HG03354 (cell line): ENCODE measurements around the gene GJA9.
"Not testable (repeated sequence)": the region's sequence is repeated elsewhere in the genome, so short reads cannot be mapped to it uniquely, and the experiment has no call there.

ENCODE experiments used
- ATAC-seq: cut with Tn5 transposase; IDR thresholded peaks from one replicate; pipeline ENCODE4 v1.9.1; 2021; ENCODE audit warnings: mild to moderate bottlenecking; ENCODE audit not compliant: unreplicated experiment, poor library complexity, severe bottlenecking

The GJA9 gene

DNA sequence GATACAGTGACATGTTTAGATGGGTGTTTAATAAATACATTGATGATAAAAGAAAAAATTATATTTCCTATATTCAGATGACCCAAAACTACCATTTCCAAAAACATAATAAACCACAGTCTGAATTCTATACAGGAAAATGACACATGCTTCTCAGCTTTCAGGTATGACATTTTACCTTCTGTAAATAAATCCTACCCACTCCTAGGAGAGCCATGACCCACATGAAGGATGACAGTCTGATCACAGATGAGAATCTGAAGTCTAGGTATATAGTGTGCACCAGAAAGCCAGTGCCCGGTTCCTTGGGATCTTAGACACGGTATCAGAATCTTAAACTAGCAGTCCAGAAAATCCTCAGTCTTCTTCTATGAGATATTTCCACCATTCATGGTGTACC lies 3.7 kb upstream of the GJA9 start:
- no peak for ATAC-seq

DNA sequence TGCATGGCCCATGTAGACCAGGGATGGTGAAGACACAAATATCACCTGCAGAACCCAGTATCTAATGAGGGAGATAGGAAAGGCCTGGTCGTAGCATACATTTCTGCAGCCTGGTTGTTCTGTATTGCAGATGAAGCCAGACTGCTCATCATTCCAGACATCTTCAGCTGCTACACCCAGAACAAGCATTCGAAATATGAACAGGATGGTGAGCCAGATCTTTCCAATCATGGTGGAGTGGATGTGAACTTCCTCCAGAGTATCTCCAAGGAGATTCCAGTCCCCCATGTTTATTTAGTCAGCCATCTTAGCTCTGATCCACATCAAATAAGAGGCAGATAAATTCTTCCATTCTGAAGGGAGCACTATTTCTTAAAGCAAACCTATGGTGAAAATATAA lies 5.6 kb downstream of the GJA9 start:
- no peak for ATAC-seq

DNA sequence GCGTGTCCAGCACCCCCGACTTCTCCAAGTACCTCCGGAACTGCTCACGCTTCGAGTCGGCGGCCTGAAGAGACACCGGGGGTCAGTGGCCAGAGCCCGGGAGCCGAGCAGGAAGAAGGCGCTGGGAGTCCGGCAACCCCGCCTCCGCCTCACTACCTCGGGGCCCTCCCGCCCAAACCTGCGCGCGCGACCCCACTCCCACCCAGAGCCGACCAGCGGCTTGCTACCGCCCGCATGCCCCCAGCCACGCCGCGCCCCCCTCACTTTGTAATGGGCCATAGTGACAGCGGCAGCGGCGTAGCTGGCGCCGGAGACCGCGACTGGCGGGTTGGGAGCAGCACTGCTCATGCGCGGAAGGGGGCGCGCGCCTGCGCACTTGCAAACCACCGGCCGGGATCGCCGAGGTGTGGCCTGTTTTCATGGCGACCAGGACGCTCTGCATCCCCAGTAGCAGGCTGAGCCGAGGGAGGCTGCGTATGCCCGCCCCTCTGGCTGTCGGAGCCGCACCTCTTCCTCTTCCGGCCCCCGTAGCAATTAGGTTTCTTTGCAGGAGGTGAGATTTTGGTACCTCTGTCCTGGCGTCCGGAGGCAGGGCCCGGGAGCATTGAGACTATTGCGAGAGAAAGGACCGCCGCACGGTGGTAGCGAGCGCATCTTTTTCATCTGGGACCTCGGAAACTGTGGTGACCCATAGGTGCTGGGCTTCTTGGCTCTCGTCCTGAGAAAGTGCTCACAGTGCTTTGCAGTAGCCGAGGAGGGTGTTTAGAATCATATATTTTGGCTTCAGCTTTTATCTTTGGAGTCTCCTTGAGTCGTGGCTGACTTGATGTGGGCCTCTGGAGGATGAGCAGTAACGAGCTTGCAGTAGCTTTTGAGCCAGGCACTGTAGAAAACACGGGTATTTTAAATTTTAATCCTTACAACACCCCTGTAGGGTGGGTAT lies 8.1 kb downstream of the GJA9 start, which contains the start of gene MYCBP:
Gene MYCBP, minus strand, starts transcription at position 322 of the 943 bp plus-strand sequence. Its CDS starts 43 bp downstream, at position 279.
- ATAC-seq, result peak; percentile 97

DNA sequence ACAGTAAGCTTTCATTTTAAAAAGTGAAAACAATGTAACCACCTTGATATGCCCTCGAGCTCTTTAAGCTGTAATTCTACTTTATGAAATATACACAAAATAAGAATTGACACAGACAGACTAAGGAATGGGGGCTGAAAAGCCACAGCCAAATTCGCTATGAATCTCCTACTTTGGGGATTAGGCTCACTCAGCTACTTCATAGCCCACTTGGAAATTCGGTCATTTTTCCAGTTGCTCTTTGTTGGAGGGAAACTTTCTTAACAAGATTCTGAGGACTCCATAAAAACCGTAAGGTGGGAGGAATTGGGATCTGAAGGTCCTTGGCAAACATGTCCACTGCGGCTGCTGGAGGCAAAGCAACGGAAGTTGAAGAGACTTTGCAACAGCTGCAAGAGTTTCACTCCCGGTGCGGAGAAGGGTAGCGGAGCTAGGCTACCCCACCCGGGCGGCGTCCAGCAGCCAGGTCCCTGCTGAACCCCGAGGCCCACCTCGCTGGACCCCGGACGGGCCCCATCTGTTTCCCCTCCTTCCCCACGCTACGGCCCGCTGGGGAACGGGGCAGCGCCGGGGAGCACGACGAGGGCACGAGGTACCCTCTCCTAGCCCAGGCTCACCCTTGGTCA lies 8.9 kb downstream of the GJA9 start:
- peak; percentile 30 for ATAC-seq

DNA sequence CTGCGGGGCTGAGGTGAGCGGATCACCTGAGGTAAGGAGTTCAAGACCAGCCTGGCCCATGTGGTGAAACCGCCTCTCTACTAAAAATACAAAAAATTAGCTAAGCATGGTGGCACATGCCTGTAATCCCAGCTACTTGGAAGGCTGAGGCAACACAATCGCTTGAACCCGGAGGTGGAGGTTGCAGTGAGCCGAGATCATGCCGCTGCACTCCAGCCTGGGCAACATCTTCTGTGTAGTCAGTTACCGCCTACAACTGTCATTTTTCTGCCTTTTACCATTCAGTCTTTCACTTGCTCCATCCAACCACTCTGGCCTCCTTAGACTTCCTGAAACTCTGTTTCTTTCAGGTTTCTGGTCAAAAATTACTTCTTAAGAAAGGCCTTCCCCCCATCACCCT lies 10.4 kb downstream of the GJA9 start:
- no peak for ATAC-seq

DNA sequence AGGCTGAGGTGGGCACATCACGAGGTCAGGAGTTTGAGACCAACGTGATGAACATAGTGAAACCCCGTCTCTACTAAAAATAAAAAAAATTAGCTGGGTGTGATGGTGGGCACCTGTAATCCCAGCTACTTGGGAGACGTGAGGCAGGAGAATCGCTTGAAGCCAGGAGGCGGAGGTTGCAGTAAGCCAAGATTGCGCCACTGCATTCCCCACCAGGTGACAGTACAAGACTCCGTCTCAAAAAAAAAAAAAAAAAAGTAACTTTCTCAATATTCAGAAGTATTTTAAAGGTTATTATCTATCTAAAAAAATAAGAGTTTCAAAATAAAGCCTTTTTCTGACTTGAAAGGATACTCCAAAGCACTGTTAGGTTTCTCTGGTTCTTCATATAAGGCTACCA lies 14.2 kb downstream of the GJA9 start:
- no peak for ATAC-seq

DNA sequence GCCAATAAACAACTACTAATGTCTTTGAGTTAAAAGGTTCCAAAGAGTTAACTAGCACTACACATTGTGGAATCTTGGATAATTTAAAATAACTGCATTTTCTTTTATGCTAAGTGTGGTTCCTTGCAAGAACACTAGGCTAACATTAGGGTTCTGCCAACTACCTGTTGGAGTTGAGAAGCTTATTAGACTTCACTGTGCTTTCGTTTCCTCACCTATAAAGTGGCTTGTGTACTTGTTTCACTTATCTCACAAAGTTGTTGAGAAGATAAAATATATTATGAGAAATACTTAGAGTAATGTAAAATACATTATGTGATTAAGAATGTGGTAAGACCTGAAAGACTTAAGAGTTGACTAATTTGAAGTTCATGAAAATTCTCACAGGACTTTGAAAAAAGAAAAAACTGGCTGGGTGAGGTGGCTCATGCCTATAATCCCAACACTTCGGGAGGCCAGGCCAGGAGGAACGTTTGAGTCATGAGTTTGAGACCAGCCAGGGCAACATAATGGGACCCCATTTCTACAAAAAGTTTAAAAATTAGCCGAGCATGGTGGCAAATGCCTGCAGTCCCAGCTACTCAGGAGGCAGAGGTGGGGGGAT lies 16.2 kb downstream of the GJA9 start:
- ATAC-seq, result no peak

DNA sequence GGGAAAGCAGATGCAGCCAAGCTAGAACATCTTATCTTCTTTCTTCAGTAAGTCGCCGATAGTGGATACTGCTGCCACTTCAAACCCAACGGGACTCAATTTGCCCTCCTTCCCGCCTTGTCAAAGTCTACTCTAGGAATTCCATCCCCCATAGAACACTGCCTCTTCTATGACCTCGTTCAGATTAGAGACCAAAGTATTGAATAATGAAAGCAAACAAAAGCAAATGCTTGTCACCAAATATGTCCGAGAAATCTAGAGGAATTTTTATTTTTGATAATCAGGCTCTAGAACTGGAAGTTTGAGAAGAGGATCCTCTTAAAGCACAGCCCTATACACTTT lies 21.0 kb downstream of the GJA9 start:
- no peak for ATAC-seq

DNA sequence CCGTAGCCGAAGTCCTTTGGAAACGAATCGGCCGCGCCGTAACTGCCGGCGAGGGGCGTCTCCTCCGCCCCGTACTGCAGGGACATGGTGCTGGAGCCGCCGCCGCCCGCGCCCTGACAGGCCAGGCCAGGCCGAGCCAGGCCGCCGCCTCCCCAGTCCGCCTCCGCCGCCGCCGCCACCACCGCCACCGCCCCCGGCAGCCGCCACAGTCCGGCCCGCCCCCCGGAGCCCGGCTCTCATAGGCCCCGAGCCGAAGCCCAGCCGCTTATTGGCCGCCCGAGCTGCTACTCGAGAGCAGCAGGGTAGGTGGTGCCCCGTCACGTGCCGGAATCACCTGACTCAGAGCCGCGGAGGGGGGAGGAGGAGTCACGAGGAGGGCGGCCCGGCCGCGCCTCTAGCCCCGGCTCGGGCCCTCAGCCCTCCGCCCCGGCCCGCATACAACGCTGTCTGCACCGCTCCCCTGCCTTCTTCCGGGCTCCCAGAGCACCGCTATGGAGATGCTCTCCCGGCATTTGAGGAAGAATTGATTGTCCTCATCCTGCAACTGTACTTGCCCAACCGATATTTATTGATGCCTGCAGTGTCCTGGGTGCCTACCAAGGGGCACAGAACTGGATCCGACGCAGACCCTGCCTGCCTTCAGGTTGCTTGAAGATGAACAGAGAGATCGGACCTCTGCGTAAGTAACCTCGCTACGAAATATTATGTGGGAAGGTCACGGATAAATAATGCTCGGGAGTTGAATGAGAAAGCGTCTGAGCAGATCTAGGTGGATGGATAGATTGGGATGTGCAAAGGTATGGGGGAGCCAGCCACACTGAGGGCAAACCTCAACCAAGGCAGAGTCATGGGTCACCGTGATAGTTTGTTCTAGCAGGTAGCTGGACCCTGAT lies 21.6 kb downstream of the GJA9 start, which contains the start of gene RRAGC:
Gene RRAGC, minus strand, starts transcription at position 212 of the 893 bp plus-strand sequence. Its CDS starts 126 bp downstream, at position 86.
- ATAC-seq, result peak; percentile 96

DNA sequence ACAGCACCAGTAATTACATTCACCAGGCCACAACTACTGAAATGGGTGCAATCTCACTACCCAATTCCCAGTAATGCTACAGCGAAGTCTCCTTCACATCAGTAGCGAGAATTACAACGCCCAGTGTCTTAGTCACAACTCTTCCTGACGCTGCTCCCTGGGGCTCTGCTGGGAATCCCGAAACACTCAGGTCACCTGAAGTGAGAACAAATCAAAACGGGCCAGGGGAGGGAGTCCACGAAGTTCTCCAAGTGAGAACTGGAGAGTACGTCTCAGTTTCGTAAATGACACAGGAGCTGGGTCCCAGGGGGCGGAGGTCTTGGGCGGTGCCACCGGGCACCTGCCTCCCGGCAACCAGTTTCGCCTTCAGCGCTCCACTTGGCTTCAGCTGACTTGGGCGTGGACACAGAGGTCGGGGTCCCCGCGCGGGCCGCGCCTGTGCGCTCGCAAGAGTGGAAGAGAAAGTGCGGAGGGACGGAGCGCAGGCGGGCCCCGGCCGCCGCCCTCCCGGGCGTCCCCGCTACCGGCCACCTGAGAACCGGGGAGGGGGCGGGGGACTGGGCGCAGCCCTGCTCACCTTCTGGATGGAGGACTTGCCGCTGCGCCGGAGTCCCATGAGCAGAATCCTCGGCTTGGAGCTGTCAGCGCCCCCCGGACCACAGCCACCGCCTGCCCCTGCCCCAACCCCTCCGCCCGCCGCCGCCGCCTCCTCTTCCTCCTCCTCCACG lies 22.4 kb downstream of the GJA9 start:
- ATAC-seq, result peak; percentile 25

DNA sequence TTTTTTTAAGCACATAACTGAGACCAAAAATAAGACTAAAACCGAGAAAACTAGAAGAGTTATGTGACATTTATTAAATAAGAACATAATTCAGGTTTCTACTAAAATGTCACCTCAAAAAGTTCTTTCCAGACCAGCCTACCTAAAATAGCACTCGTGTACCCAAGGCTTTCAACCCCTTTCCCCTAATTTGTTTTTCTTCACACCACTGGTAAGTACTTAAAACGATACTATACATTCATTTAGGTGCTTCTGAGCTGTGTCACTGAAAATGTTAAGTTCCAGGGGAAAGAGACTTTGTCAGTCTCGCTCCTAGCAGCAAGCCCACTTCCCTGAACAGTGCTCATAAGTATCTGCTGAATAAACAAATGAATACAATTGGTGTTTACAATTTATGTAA lies 28.6 kb downstream of the GJA9 start:
- ATAC-seq, result no peak

DNA sequence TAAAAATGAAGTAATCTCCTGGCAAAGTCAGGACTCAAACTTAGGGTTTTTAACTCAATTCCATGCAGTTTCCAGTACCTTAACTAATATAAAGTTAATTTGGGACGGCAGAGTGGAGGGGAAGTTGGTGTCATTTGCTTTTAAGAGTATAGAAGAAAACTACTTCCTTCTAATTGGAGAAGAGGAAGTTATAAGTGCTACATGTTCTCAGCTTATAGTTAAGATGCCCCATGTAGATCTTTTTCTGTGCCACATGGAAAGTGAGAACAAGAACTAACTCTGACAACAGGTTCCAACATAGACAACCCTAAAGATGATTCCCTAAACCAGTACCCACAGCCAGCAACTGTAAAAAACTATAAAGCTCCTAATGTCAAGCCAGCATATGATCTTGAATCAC lies 33.3 kb downstream of the GJA9 start:
- ATAC-seq, result no peak

DNA sequence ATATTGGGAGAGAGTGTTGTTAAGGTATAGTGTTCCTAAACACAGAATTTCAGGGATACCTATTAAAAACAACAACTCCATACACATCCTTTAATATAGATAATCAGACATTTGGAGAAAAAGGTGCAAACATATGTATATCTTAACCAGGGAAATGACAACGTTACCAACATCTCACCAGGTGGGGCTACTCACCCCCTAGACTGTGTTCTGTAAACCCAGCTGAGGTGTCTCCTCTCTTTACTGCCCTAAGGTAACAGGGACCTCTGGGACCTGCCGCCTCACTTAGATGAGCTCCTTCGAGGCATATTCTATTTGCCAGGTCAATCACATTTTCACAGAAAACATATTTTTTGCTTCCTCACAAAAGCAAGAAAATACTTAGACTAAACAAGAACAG lies 35.2 kb downstream of the GJA9 start:
- ATAC-seq, result no peak

DNA sequence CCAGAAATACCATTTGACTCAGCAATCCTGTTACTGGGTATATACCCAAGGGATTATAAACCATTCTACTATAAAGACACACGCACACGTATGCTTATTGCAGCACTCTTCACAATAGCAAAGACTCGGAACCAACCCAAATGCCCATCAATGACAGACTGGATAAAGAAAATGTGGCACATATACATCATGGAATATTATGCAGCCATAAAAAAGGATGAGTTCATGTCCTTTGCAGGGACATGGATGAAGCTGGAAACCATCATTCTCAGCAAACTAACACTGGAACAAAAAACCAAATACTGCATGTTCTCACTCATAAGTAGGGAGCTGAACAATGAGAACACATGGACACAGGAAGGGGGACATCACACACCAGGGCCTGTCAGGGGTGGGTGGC lies 36.3 kb downstream of the GJA9 start:
- not testable (repeated sequence) for ATAC-seq

DNA sequence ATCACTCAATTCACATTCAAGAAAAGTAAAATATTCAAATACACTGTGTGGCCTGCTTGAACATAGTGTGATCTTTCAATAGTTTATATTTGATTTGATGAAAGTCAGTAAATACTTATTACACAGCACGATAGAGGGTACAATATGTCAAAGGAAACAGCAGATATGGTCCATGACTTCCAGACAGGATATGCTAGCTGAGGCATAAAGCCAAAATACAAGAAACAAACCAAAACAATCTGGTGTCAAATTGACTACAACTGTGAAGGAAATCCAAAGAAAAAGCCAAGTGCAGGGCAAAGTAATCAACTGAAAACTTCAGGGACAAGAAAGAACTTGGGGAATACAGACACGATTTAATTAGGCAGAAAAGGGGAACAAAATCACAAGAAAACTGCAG lies 41.1 kb downstream of the GJA9 start:
- ATAC-seq, result no peak

DNA sequence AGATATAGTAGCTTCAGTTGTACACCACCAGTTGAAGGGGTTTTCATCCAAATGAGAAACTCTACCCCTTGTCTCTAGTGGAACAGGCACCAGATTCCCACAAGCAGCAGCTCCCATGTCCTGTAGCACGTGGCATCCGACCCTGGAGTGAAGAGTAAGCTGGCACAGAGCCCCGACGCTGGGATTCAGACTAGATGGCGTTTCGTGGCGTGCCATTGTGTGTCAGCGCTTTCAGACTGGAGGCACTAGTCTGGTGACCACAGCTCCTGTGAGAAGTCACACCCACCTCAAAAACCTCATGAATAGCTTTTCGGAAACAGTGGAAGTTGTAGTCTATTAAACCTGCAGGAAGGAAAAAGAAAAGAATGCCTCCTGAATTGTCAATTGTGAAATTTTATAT lies 42.0 kb downstream of the GJA9 start:
- ATAC-seq, result no peak

DNA sequence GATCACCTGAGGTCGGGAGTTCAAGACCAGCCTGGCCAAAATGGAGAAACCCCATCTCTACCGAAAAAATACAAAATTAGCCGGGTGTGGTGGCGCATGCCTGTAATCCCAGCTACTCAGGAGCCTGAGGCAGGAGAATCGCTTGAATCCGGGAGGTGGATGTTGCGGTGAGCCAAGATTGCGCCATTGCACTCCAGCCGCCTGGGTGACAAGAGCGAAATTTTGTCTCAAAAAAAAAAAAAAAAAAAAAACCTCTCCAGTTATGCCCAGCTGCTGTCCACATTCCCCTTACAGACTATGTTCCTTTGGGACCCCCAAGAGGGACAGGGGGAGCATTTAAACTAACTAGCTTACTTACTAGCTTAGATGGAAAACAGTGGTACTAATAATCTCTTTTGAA lies 45.1 kb downstream of the GJA9 start:
- not testable (repeated sequence) for ATAC-seq

DNA sequence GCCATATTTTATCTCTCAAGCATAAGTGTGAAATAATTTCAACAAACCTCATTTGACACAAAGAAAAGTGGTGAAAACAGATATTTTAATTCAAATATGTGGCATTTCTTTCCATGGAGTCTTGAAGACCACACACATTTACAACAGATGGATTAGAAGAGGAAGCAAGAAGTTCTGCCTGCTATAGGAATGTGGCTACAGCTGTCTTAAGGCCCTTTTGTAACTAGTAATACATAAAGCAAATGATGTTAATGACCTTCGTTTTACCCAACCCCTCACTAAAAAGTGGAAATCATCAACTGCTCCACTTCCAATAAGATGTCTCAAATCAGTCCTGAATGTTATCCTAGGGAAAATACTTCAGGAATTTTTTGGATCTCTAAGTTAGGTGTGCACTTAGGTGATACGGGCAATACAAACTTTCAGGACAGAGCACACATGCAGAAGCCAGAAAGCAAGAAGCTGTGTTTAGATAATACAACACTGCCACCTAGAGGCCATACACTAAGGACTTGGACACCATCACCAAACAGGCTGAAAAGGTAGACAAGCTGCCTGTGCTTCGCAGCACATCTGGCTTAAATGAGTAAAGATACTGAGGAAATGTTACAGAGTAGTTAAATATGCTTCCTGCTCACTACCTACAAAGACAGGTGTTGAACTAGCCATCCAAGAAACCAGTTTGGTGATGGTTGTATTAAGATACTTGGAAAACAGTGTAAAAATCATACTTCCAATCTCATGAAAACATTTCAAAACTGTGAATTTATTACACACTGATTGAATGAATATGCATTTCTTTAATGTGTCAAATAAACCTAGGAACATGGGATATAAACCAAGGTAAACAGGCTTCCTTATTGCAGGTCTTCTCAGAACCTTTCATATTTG lies 46.2 kb downstream of the GJA9 start:
- ATAC-seq, result no peak
